Left ventricle myocardium inferior (tissue), 1 donor: Measurements from ENCODE around the gene NADSYN1. TPM values are rescaled to one million over a fixed set of nuclear protein-coding genes. Genes with fewer than 3 reads are reported as not detected.

Experiments
- DNase-seq: peaks from one replicate; pipeline ENCODE4 v3.0.0-alpha.2; 2020
- H3K27ac ChIP-seq: fragments of 200-600 bp; replicated peaks from 2 replicates; pipeline ENCODE4 v1.8.0; 2021
- H3K27me3 ChIP-seq: fragments of 200-600 bp; 2 replicates; pipeline ENCODE4 v1.8.0; 2021; ENCODE audit warnings: low read depth
- H3K36me3 ChIP-seq: fragments of 200-600 bp; 2 replicates; pipeline ENCODE4 v1.8.0; 2021
- H3K4me1 ChIP-seq: fragments of 200-600 bp; 2 replicates; pipeline ENCODE4 v1.8.0; 2021
- H3K4me3 ChIP-seq: fragments of 200-600 bp; 2 replicates; pipeline ENCODE4 v1.8.0; 2021; ENCODE audit warnings: mild to moderate bottlenecking, moderate library complexity
- H3K9me3 ChIP-seq: fragments of 200-600 bp; replicated peaks from 2 replicates; pipeline ENCODE4 v1.8.0; 2021
- CTCF ChIP-seq: fragments of 200-600 bp; IDR thresholded peaks from 2 replicates; pipeline ENCODE4 v1.8.0; 2021; ENCODE audit warnings: antibody characterized with exemption, mild to moderate bottlenecking, borderline replicate concordance
- intact Hi-C: fragments of 100-400 bp; cut with micrococcal nuclease; formaldehyde crosslinking; loops from one replicate; pipeline ENCODE4 v1.11.0; 2022
- microRNA-seq: library from miRNA; unstranded; fragments of <30 nt; microRNA quantifications from one replicate; pipeline ENCODE4 v1.2.0, GENCODE V29; 2020
- total RNA-seq: library from RNA; stranded (reverse); fragmentation: NEBNext Ultra II Directional; extraction: Animal tissue kit (Norgen Biotek cat#: 25700); gene quantifications from one replicate; pipeline ENCODE4 v1.2.1, GENCODE V29; 2021
- donor health status: DM: no; HTN: yes; CAD: no; lungs with severe emphysema.

Gene NADSYN1
- total RNA-seq, 1 donor from 2014 or later = 17.5 TPM

DNA sequence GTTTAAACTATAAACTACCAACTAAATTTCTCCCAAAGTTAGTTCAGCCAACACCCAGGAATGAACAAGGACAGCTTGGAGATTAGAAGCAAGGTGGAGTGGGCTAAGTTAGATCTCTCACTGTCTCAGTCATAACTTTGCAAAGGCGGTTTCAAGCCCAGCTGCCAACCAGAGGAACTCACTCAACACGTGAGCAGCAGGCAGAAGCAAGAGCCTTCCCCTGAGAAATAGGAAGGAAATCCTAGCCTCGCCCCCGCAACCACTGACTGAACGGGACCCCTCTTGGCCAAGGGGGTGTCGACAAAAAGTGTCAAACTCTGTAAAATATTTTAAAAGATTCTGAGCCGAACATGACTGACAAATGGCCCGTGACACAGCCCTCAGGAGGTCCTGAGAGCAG, 90.9 kb downstream of the NADSYN1 start:
- DNase-seq = no peak
- intact Hi-C loops = no loop called here
- no peak for TF ChIP-seq CTCF
- Histone ChIP-seq H3K27ac (no peak overlapping the region), H3K4me1 (peaks cover 9% of the 10 kb centered on the region), H3K9me3 (no peaks in the 10 kb centered on the region), H3K4me3 (no peak overlapping the region), H3K27me3 (peaks cover 54% of the 10 kb centered on the region), H3K36me3 (no peaks in the 10 kb centered on the region)

GRCh38 chr11:71544525-71545214, 91.7 kb downstream of the NADSYN1 start:
- Histone ChIP-seq H3K36me3 (no peaks in the 10 kb centered on the region), H3K4me3 (no peak overlapping the region), H3K27me3 (peaks cover 49% of the 10 kb centered on the region), H3K4me1 (peaks cover 9% of the 10 kb centered on the region), H3K27ac (no peak overlapping the region), H3K9me3 (no peaks in the 10 kb centered on the region)
- no peak for TF ChIP-seq CTCF
- intact Hi-C loops = no loop called here
- DNase-seq = no peak

GRCh38 chr11:71545405-71545966, 92.5 kb downstream of the NADSYN1 start:
- intact Hi-C loops = no loop called here
- DNase-seq = no peak
- H3K4me3 ChIP-seq = no peak overlapping the region
- peaks cover 49% of the 10 kb centered on the region for H3K27me3 ChIP-seq
- H3K9me3 ChIP-seq = no peaks in the 10 kb centered on the region
- no peaks in the 10 kb centered on the region for H3K36me3 ChIP-seq
- peaks cover 9% of the 10 kb centered on the region for H3K4me1 ChIP-seq
- no peak for TF ChIP-seq CTCF
- no peak overlapping the region for H3K27ac ChIP-seq

DNA sequence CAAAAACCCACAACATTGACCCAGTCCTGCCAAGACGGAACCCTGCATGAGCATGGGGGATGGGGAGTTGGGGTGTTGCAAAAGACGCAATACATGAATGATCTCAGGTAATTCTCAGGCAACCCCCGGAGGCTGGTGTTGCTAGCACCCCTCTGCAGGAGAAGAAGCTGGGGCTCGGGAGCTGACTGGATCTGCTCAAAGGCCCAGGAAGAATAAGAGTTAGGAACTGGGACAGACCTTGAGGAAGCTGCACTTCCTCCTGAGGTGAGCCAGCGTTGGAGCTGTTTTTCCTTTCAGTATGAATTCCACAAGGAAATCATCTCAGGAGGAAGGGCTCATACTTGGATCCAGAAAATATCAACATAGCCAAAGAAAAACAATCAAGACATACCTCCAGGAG, 95.1 kb downstream of the NADSYN1 start, which contains the start of gene KRTAP5-9:
TSS of gene KRTAP5-9 (plus strand) at position 301 of the 400 bp plus-strand sequence. CDS start 238 bp downstream, outside the sequence.
- H3K36me3 ChIP-seq = no peaks in the 10 kb centered on the region
- no peak within 1 kb of the TSS for H3K4me3 ChIP-seq
- intact Hi-C loops = no loop called here
- peaks cover 9% of the 10 kb centered on the region for H3K4me1 ChIP-seq
- peaks cover 34% of the 10 kb centered on the region for H3K27me3 ChIP-seq
- H3K9me3 ChIP-seq = no peaks in the 10 kb centered on the region
- no peak for DNase-seq
- no peak for TF ChIP-seq CTCF
- no peak within 1 kb of the TSS for H3K27ac ChIP-seq

GRCh38 chr11:71548716-71549151, 95.7 kb downstream of the NADSYN1 start:
- Histone ChIP-seq H3K4me3 (no peak overlapping the region), H3K27me3 (peaks cover 33% of the 10 kb centered on the region), H3K4me1 (peaks cover 9% of the 10 kb centered on the region), H3K9me3 (no peaks in the 10 kb centered on the region), H3K36me3 (no peaks in the 10 kb centered on the region), H3K27ac (no peak overlapping the region)
- intact Hi-C loops = no loop called here
- no peak for TF ChIP-seq CTCF
- DNase-seq = no peak

Small RNA genes lying within 50 kb of the gene (microRNA-seq; reads per million reads assigned to microRNA genes)
- not detected for gene MIR6754

Other genes with a start within 250 kb of the NADSYN1 start
- gene SHANK2, start 200.6 kb upstream of the NADSYN1 start, total RNA-seq = 0.27 TPM
- 39.1 TPM for gene DHCR7, start 4.8 kb upstream of the NADSYN1 start, total RNA-seq
- gene KRTAP5-7, start 74.1 kb downstream of the NADSYN1 start, total RNA-seq = not detected
- gene KRTAP5-8, start 84.8 kb downstream of the NADSYN1 start, total RNA-seq = not detected
- gene KRTAP5-9, start 95.2 kb downstream of the NADSYN1 start, total RNA-seq = not detected
- not detected for gene KRTAP5-10, start 112.4 kb downstream of the NADSYN1 start, total RNA-seq
- not detected for gene KRTAP5-11, start 129.7 kb downstream of the NADSYN1 start, total RNA-seq